Measurements from ENCODE around the gene USP34.

DNA sequence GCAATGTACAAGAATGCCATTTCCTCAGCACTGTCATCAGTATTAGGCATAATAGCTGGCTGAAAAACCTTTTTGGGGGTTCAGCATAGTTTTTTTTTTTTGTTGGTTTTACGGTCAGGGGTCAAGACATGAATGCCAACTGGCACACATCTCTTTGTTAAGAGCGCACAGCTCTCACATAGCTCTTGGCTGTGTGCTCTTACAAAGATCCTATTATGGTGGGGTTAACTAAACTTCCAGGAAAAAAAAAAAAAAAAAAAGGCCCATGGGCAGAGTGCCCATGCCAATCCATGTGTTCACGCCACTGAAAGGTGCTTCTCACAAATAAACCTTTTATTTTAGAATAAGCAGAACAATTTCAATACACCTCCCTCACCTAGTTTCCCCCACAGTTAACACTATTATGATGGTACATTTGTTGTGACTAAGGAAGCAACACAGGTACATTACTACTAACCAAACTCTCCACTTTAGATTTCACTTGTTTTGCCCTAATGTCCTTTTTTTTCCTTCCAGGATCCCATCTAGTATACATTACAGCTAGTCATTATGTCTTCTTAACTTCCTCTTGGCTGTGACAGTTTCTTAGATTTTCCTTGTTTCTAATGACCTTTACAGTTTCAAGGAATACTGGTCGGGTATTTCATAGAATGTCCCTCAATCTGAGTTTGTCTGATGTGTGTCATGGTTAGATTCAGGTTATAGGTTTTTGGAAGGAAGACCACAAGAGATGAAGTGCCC is 252.6 kb downstream of the USP34 start:
- no peak for TF ChIP-seq POLR2AphosphoS5 (IDR thresholded peaks at IDR 0.05; ENCODE audit: borderline replicate concordance, low read depth, low read length)
- no peak for TF ChIP-seq EZH2 (IDR thresholded peaks at IDR 0.05)
- TF ChIP-seq FOXP2 (optimal IDR thresholded peaks at IDR 0.05; ENCODE audit: control extremely low read depth, extremely low read length, insufficient read depth) = no peak
